HG03103 (cell line): ENCODE results near the gene EIF3M.
A peak's percentile ranks its signal among the peaks of the same experiment; 100 is the strongest.

Experiments used
- ATAC-seq: cut with Tn5 transposase; IDR thresholded peaks from one replicate; pipeline ENCODE4 v1.9.1; 2021; ENCODE audit warnings: low read depth; ENCODE audit not compliant: unreplicated experiment

Gene EIF3M

DNA sequence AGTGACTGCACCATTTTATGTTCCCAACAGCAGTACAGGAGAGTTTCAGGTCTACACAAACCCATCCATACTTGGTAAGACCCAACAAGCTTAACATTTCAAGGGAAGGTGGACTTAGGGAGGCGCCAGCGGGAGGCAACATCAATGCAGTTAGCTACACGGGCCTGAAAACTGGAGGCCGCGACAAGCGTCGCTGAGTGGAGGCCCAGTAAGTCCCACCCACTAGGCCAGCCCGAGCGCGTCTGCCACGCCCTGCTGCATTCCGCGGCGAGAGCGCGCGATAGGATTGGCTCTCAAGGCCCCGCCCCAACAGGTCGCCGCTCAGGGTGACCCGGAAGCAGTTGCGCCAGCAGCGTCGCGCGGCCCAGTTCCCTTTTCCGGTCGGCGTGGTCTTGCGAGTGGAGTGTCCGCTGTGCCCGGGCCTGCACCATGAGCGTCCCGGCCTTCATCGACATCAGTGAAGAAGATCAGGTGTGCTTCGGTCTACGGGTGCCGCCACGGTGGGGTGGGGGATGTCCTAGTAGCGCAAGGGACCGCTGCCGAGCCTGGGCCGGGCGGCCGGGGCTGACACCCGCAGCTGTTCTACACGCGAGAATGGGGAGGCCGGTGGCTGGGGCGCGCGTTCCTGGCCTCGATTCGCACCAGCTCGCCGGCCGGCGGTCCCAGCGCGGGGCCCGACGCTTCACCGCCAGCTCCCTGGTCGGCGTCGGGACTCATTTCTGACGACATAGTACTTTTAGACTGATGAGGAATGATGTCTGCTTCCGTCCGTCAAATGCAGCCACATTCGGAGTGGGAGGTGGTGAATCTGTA lies at the start of gene EIF3M:
TSS of gene EIF3M (plus strand) at position 373 of the 813 bp plus-strand sequence. CDS start at position 430, 57 bp downstream.
- ATAC-seq = peak; percentile 98

DNA sequence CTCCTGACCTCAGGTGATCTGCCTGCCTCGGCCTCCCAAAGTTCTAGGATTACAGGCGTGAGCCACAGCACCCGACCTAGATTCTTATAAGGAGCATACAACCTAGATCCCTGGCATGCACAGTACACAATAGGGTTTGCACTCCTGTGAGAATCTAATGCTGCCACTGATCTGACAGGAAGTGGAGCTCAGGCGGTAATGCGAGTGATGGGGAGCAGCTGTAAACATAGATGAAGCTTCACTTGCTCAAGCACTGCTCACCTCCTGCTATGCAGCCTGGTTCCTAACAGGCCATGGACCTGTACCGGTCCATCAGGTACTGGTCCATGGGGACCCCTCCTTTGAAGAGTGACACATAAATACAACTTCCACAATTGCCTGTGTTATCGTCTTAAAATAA lies 44.8 kb upstream of the EIF3M start:
- ATAC-seq = no peak

DNA sequence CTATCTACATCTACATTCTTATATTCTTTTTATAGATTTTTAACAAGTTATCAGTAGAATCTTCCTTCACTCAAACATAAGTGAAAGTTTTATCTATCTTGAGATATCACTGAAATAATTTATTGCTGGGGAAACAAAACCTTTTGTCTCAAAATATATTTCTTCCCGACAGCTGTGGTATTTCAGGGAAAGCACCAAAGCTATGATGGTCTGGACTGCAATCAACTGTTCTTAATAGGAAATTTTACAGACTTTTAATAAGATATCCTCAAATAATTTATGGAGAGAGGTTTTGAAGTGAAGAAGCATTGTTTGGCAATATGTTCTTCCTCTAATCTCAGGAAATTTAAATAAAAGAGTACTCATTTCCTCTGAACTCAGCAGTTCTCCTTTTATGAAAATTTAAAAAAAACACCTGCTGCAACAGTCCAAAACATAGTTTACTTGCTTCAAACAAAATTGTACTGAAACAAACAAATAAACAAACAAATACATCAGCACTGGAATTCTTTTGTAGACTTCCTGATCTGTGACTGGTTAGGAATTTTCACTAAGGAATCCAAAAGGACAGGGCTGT lies 33.9 kb upstream of the EIF3M start:
- ATAC-seq = no peak

DNA sequence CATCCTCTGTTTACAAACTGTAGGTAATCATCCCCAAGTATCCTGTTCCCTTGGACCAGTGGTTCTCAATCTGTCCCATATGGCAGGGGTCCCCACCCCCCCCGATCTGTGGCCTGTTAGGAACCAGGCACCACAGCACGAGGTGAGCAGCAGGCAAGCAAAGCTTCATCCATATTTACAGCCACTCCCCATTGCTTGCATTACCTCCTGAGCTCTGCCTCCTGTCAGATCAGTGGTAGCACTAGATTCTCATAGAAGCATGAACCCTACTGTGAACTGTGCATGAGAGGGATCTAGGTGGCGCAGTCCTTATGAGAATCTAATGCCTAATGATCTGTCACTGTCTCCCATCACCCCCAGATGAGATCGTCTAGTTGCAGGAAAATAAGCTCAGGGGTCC lies 33.4 kb upstream of the EIF3M start:
- no peak for ATAC-seq

DNA sequence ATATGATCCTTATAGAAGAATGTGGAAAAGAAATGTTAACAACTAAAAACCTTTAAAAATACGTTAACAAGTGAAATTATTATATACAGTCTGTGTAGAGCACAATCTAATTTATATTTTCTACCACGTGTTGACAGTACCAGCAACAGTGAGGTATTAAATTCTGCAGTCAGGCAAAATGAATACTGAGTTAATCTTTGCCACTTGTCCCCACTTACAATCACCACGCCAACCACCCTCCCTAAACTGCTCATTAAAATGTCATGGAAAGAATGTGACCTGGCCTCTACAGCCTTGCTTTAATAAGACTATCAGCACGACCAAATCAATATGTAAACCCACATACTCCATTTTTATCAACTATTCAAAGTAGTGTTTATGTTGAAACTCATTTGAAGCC lies 28.5 kb upstream of the EIF3M start:
- ATAC-seq = no peak

DNA sequence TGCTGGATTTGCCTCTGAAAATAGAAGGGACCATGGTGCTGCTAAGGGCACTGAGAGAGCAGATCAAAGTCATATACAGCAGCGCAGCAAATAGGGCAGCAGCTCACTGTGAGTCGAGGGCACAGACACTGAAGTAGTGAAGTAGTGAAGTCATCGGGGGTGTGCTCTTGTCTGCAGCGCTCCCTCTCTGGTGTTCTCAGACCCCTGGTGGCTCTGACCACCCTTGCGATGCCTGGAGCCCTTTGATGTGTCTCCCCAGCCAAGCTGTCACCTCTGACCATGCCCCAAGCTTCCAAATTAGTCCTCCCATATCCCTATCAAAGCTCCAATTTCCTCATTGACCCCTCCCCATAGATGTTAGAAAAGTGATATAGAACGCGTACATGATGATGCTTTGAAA lies 27.7 kb upstream of the EIF3M start:
- no peak for ATAC-seq

DNA sequence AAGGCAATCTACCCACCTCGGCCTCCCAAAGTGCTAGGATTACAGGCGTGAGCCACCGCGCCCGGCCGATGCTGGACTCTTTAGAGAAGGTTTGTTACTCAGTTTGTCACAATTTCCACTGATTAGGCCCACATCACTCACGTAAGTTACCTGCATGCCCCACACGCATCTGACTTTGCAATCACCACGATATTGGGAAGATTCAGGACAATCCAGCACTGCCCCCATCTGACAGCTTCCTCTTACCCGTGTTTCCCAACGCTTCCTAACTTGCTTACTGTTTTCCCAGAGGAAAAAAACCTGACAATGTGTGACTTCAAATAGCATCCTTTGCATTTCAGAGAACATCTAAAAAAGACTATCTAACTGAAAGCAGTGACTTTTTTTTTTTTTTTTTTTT lies 21.8 kb upstream of the EIF3M start:
- no peak for ATAC-seq

DNA sequence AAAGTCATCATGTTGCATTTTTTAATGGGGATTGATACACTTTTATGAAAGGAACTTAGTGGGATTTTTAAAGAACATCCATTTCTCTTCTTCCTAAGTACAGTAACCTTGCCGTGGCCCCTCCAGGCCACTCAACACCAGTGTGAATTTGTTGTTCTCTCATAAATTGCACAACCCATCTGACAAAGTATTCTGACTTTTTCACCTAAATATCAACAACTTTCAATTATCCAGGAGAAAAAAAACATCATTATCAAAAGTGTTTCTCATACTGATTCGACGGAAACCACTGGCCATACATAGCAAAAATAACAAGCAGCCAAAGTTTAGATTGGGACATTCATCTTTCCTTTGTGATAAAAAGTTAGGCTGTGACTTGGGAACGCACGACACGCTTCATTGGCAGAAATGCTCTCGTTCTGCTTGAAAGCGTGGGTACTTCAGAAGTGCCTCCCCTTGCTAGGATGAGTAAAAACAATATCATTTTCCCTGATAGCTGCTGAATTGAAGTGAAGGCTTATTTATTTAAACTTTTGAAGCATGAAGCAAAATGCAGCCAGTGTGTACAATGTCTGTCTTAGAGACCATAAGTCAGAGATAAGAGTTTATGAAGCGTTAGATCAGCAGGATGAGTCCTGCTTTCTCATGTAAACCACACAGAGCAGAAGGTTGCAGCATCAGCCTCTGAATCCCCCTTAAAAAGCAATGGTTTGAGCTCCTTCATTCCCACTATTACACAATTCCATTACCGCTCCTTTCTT lies 20.6 kb upstream of the EIF3M start:
- no peak for ATAC-seq

DNA sequence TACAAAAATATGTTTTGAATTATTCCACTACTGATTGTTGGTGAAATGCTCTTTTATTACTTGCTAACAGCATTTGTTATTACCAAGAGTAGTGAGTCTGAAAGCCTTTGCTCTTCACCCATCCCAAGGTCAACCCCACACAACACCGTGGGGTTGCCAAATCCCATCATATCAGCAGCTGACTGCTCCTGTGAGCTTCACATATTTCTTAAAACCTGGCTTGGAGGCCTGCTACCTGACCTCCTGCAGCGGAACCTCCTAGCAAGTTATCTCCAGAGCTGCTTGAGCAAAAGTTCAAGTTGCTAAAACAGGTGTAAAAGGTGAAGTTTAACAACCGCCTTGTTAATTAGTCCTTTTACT lies 20.1 kb upstream of the EIF3M start:
- no peak for ATAC-seq

DNA sequence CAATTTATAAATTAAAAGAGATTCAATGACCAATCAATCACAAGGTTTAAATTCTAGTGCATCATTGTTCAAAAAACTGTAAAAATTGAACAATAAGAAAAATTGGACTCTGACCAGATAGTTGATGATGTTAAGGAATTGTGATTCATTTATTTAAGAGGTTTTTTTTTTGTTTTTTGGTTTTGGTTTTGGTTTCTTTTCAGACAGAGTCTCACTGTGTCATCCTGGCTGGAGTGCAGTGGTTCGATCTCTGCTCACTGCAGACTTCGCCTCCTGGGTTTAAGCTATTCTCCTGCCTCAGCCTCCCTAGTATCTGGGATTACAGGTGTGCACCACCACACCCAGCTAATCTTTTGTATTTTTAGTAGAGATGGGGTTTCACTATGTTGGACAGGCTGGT lies 17.1 kb upstream of the EIF3M start:
- ATAC-seq = no peak

DNA sequence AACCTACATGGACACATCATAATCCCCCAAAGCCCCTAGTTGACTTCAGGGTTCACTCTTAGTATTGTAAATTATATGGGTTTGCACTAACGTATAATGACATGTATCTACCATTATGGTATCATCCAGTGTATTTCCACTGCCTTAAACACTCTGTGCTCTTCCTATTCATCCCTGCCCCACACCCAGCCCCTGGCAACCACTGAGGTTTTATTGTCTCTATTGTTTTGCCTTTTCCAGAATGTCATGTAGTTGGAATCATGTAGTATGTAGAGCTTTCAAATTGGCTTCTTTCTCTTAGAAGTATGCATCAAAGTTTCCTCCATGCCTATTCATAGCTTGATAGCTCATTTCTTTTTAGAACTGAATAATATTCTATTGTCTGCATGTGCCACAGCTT lies 16.5 kb upstream of the EIF3M start:
- no peak for ATAC-seq

DNA sequence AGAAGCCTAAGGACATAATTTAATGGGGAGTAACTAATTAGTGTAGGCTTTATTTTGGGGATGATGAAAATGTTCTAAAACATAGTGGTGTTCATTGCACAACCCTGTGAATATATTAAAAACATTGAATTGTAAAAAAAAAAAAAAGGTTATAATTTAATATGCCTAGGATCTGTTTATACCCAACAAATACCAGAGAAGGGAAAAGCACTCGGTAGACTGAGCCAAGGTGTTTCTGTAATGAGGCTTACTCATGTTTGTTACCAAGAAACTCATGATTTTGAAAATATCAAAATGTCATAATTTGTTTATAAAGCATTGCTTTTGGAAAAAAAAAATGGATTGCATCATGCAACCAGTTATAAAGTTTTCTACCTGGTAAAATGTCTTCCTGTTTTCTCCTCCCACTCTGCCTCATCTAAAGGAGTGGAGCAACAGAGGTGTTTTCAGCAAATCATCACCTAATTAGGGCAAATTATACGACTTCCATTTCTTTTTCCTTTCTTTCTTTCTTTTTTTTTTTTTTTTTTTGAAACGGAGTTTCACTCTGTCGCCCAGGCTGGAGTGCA lies 14.2 kb upstream of the EIF3M start:
- no peak for ATAC-seq

DNA sequence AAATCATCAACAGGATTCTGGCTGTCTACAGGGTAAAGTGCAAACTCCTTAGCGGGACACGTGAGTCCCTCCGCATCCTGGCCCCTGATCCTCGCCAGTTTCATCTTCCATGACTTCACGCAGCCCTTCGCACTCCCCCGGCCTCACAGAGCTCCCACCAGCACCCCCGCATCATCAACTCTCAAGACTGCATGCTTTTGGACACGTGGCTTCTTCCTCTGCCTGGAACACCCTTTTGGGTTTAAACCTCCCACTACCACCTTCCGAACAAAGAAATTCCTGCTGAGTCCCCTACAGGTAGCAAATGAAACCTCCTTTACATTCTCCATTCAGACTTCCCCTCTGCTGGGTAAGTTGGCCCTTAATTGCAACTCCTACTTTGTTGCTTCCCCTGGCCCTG lies 12.6 kb upstream of the EIF3M start:
- ATAC-seq = no peak

DNA sequence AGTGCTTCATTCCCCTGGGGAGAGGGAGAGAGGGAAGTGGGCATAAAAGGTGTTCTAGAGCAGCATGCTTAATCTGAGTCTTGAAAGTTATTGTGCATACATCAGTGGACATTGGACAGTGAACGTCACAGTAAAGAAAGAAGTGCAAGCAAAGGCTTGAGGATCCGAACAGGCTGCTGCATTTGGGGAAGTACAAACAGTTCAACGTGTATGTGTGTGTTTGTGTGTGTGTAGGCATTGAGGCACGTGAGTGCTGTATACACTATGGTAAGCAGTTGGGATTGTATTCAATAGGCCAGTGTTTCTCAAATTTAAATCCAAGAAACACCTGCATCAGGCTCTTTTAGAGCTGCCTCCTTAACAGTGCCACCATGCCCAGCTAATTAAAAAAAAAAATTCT lies 10.4 kb upstream of the EIF3M start:
- ATAC-seq = no peak

DNA sequence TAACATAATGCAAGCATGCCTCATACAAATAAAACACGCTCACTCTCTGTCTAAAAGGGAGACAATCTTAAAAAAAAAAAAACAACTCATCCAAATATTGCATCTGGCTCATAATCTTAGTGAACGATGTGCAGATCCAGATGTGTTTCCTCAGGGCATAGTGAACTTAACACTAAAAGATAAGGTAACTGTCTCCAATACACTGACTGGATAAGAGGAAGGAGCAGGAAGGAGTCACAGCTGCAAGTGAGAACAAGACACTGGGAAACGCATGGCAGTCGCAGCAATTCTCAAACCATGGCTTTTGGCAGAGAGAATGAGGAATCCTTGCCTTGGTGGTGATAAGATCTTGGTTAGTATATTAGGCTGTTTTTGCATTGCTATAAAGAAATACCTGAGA lies 9.2 kb upstream of the EIF3M start:
- no peak for ATAC-seq

DNA sequence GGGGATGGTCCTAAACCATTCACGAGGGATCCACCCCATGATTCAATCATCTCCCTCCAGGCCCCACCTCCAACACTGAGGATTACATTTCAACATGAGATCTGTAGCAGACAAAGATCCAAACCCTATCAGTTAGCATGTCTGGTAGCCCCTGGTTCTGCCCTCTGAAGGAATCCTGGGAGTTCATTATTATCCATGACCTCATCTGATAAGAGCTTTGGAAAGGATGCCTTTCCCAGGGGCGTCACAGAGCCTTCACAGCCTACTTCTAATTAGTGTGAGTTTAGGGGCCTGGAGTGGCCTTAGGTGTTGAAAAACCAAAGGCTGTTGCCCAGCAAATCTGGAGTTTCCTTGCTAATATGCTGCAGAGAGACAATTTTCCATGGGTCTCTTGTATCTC lies 8.6 kb upstream of the EIF3M start:
- no peak for ATAC-seq

DNA sequence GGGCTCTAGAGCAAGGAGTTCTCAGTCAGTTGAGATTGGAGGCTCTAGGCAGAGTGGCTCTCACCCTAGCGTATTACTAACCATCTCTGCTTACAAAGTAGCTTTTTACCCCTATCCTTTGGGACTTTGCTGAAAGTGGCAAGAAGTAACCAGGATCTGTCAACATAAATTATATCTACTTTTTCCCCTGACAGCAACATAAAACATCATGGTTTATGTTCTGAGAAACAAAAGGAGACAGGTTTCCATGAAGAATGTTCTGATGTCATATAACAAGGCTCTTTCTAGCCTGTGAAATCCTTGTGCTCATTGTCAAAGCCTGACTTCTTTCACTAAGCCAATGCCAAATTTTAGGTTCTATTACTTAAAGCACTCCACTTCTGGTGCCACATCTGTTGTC lies 7.2 kb upstream of the EIF3M start:
- ATAC-seq = no peak

DNA sequence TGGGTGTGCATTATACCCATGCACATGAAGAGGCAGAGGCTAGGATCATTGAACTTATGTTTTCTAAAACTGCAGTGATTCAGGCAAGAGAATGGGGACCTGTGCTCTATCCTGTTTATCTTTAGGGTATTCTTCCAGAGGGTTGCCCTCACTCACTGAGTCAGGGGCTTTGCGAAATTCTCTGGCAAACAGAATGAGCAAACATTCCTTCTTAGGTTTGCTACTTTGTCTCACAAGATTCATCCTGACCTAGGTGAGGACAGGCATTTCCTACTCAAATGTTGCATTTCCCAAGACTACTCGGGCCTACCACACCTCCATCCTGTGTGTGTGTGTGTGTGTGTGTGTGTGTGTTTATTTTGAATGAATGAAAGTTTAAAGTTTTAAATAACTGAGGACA lies 2.7 kb upstream of the EIF3M start:
- no peak for ATAC-seq

DNA sequence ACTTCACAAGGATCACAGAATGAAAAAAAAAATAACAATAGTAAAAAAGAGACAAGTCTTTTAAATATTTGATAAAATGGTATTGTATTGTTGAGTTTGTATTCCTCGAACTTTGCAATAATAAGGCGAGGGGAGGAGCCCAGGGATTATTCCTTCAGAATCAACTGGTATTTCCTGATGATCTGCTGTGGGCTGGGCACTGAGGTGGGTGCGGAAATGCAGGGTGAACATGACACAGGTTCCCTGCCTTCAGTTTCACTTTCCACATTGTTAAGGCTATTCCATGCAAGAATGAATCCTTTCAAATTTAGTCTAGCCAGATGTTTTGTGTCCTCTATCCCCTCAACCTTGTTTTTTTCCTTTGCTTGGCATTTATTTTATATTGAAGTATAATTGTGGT lies 2.1 kb upstream of the EIF3M start:
- ATAC-seq = no peak

DNA sequence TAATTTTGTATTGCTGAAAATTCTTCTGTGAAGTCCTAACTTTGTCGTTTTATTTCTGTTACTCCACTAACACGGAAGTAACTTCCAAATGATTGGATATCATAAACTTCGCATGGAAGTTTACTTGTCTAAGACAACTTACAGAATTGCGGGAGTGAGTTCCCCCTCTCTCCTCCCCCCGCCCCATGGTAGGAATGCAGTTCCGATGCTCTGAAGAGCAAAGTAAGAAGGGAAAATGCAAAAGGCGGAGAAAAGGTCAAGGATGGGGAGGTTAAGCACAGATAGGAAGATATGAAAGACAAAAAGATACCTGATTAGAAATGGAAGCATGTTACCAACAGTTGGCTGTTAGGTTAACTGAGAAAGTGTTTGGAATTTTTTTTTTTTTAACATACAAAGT lies 1.3 kb downstream of the EIF3M start:
- no peak for ATAC-seq

DNA sequence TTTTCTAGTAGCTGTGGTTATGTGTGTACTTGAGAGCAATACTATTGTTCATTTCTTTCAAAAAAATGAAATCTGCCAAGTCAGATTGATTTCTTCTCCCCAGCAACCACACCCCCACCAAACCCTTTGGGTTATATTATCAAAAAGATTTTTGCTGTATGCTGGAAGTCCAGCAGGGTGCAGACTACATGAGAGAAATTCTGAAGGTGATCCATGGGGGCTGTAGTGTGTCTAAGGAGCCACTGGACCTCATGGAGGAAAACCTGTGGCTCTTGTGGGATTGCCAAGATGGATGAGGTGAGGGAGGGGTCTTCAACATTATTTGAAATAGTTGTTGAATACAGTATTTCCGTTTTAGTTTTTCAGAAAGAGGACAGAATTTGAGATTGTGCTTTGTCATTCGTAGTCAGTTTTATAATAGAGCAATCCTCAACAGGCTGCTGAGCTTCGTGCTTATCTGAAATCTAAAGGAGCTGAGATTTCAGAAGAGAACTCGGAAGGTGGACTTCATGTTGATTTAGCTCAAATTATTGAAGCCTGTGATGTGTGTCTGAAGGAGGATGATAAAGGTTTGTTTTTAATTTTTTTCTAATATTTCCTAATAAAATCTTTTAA lies 3.1 kb downstream of the EIF3M start:
- ATAC-seq = no peak
